ENCODE data around the gene FOXK1.
"Not testable (repeated sequence)": the region's sequence is repeated elsewhere in the genome, so short reads cannot be mapped to it uniquely, and the experiment has no call there.

Gene FOXK1

GRCh38 chr7:4642468-4643203 is 39.5 kb upstream of the FOXK1 start:
- H3K27ac ChIP-seq: peak overlapping the region; percentile 84
- TF ChIP-seq CTCF (IDR thresholded peaks at IDR 0.05) (no peak), ZFX (IDR thresholded peaks at IDR 0.05; ENCODE audit: borderline replicate concordance) (no peak)

- H3K27ac ChIP-seq: not testable (repeated sequence)
Measured at GRCh38 chr7:4643204-4643471, 39.0 kb upstream of the FOXK1 start.

GRCh38 chr7:4645246-4645645 is 36.8 kb upstream of the FOXK1 start:
- H3K27ac ChIP-seq: no peak overlapping the region
- no peak for TF ChIP-seq CTCF (IDR thresholded peaks at IDR 0.05)
- no peak for TF ChIP-seq ZFX (IDR thresholded peaks at IDR 0.05; ENCODE audit: borderline replicate concordance)

GRCh38 chr7:4648111-4648510 is 34.0 kb upstream of the FOXK1 start:
- no peak overlapping the region for H3K27ac ChIP-seq
- TF ChIP-seq ZFX (IDR thresholded peaks at IDR 0.05; ENCODE audit: borderline replicate concordance): no peak
- no peak for TF ChIP-seq CTCF (IDR thresholded peaks at IDR 0.05)

- TF ChIP-seq CTCF (IDR thresholded peaks at IDR 0.05) (no peak), ZFX (IDR thresholded peaks at IDR 0.05; ENCODE audit: borderline replicate concordance) (no peak)
- H3K27ac ChIP-seq: no peak overlapping the region
Measured at GRCh38 chr7:4650433-4651047, 31.6 kb upstream of the FOXK1 start.

GRCh38 chr7:4653771-4654170 is 28.3 kb upstream of the FOXK1 start:
- no peak for TF ChIP-seq CTCF (IDR thresholded peaks at IDR 0.05)
- no peak for TF ChIP-seq ZFX (IDR thresholded peaks at IDR 0.05; ENCODE audit: borderline replicate concordance)
- no peak overlapping the region for H3K27ac ChIP-seq

- no peak overlapping the region for H3K27ac ChIP-seq
- TF ChIP-seq ZFX (IDR thresholded peaks at IDR 0.05; ENCODE audit: borderline replicate concordance) (no peak), CTCF (IDR thresholded peaks at IDR 0.05) (no peak)
Measured at GRCh38 chr7:4655311-4655710, 26.8 kb upstream of the FOXK1 start.

- no peak overlapping the region for H3K27ac ChIP-seq
- TF ChIP-seq CTCF (IDR thresholded peaks at IDR 0.05) (no peak), ZFX (IDR thresholded peaks at IDR 0.05; ENCODE audit: borderline replicate concordance) (no peak)
Measured at GRCh38 chr7:4655896-4656295, 26.2 kb upstream of the FOXK1 start.

All from 22Rv1 (cell line).